K562 (cell line): ENCODE measurements around the gene ZNF804A. TPM values are rescaled to one million over a fixed set of nuclear protein-coding genes. Genes with fewer than 3 reads are reported as not detected.

ENCODE experiments used
- ATAC-seq: fragments of 200-7000 bp; cut with Tn5 transposase; 3 replicates; pipeline ENCODE4 v1.9.1; 2020; ENCODE audit warnings: moderate library complexity
- BruUV-seq: library from RNA; stranded (reverse); fragments of 400-500 nt; replicated peaks from 2 replicates; lab custom pipeline; 2021; lab: Mats Ljungman, UMichigan
- CTCF ChIA-PET: fragments of 300-600 bp; formaldehyde crosslinking; extraction: SDS; loops from one replicate; lab custom pipeline; 2021; ENCODE audit warnings: low intra/inter-chr PET ratio; lab: Yijun Ruan, JAX
- POLR2A ChIA-PET: fragments of 300-600, 350-650 bp; sonication (Branson Sonifier 250); formaldehyde crosslinking; extraction: SDS; loops from one replicate; lab custom pipeline; 2021; ENCODE audit warnings: antibody characterized with exemption, inconsistent platforms; lab: Yijun Ruan, JAX
- DNase-seq, 4 experiments: peaks; one replicate each; pipeline versions ENCODE4 v3.0.0 to v3.0.0-alpha.2; 2011 to 2018; ENCODE audit warnings: low spot score in 3 of 4, mixed read lengths in 3 of 4; ENCODE audit errors: extremely low read depth in 1 of 4
- FAIRE-seq: peaks from 2 replicates; lab custom pipeline; 2011; peaks lifted over from hg19 to GRCh38; lab: Jason Lieb, UNC
- H2AFZ ChIP-seq: 2 replicates; pipeline ENCODE4 v1.6.0; 2011; ENCODE audit warnings: low read depth, low read length, control low read depth, inconsistent platforms
- H3K27ac ChIP-seq: fragments of 200-600 bp; 3 replicates; pipeline ENCODE4 v1.8.0; 2011; ENCODE audit warnings: low read depth, mild to moderate bottlenecking, control low read depth, inconsistent platforms, low read length, moderate library complexity, mixed read lengths; ENCODE audit errors: extremely low read depth
- H3K27me3 ChIP-seq, 2 experiments: fragments of 300-600 bp in 1 of 2; 2 replicates in 1 of 2; 3 replicates in 1 of 2; pipeline versions ENCODE4 v1.6.0 to v1.8.0; 2011; ENCODE audit warnings: inconsistent platforms in 2 of 2, low read length in 2 of 2, mild to moderate bottlenecking in 1 of 2, mixed read lengths in 1 of 2, moderate library complexity in 1 of 2; ENCODE audit not compliant: control insufficient read depth in 2 of 2, insufficient read depth in 2 of 2
- H3K36me3 ChIP-seq: fragments of 300-600 bp; 3 replicates; pipeline ENCODE4 v1.8.0; 2011; ENCODE audit warnings: mild to moderate bottlenecking, low read length, inconsistent platforms; ENCODE audit not compliant: control insufficient read depth, insufficient read depth
- H3K4me1 ChIP-seq, 2 experiments: fragments of 200-600 bp in 1 of 2; replicated peaks in 1 of 2; 2 replicates in 1 of 2; 3 replicates in 1 of 2; pipeline versions ENCODE4 v1.5.1 to v1.8.0; 2011; ENCODE audit warnings: inconsistent platforms in 2 of 2, low read length in 2 of 2, mild to moderate bottlenecking in 1 of 2, mixed read lengths in 1 of 2, moderate library complexity in 1 of 2; ENCODE audit not compliant: control insufficient read depth in 2 of 2, insufficient read depth in 2 of 2
- H3K4me2 ChIP-seq: 2 replicates; pipeline ENCODE4 v1.6.1; 2011; ENCODE audit warnings: low read length, control low read depth, inconsistent platforms, mixed read lengths; ENCODE audit not compliant: insufficient read depth
- H3K4me3 ChIP-seq: fragments of 200-600 bp; sonication (generic), shearing (Covaris generic); 2 replicates; pipeline ENCODE4 v1.5.1; 2016; ENCODE audit warnings: control low read depth, inconsistent platforms
- H3K79me2 ChIP-seq: fragments of 200-600 bp; 3 replicates; pipeline ENCODE4 v1.8.0; 2011; ENCODE audit warnings: low read length, inconsistent platforms; ENCODE audit not compliant: control insufficient read depth, insufficient read depth
- H3K9ac ChIP-seq, 2 experiments: 2 replicates each; pipeline versions ENCODE4 v1.6.0 to v1.6.1; 2011; ENCODE audit warnings: low read depth in 2 of 2, low read length in 2 of 2, control low read depth in 1 of 2, inconsistent platforms in 1 of 2, mild to moderate bottlenecking in 1 of 2, mixed read lengths in 1 of 2; ENCODE audit not compliant: insufficient read depth in 1 of 2
- H3K9me1 ChIP-seq: one replicate; pipeline ENCODE4 v1.6.0; 2011; ENCODE audit warnings: inconsistent platforms, mild to moderate bottlenecking, low read length, moderate library complexity; ENCODE audit not compliant: control insufficient read depth, insufficient read depth
- H3K9me3 ChIP-seq: replicated peaks from 2 replicates; pipeline ENCODE4 v1.5.1; 2011; ENCODE audit warnings: low read depth, low read length, inconsistent platforms; ENCODE audit not compliant: control insufficient read depth, insufficient read depth
- H4K20me1 ChIP-seq: replicated peaks from 2 replicates; pipeline ENCODE4 v1.6.1; 2011; ENCODE audit warnings: low read length, inconsistent platforms, mixed read lengths; ENCODE audit not compliant: control insufficient read depth, insufficient read depth
- BRF1 ChIP-seq: IDR thresholded peaks from 3 replicates; pipeline ENCODE4 v1.6.1; 2011; ENCODE audit warnings: borderline replicate concordance, mild to moderate bottlenecking; ENCODE audit not compliant: insufficient read length; ENCODE audit errors: extremely low read depth
- HIVEP1 ChIP-seq: fragments of 250-450 bp; sonication (Bioruptor Pico); IDR thresholded peaks from 2 replicates; pipeline ENCODE4 v1.4.0; 2020; ENCODE audit warnings: mild to moderate bottlenecking
- KAT8 ChIP-seq: fragments of 450-650 bp; IDR thresholded peaks from 2 replicates; pipeline ENCODE4 v1.6.1; 2016; ENCODE audit warnings: low read depth, mild to moderate bottlenecking
- KHSRP ChIP-seq: fragments of 450-650 bp; IDR thresholded peaks from 2 replicates; pipeline ENCODE4 v1.6.1; 2017
- PTRF ChIP-seq: fragments of 450-650 bp; IDR thresholded peaks from 2 replicates; pipeline ENCODE4 v1.6.1; 2016; ENCODE audit warnings: mild to moderate bottlenecking, missing genetic modification characterization, missing compliant biosample characterization
- PTTG1 ChIP-seq: fragments of 450-650 bp; IDR thresholded peaks from 2 replicates; pipeline ENCODE4 v1.6.1; 2016; ENCODE audit warnings: low read depth, mild to moderate bottlenecking, missing genetic modification characterization, missing compliant biosample characterization
- TBP ChIP-seq: optimal IDR thresholded peaks from 2 replicates; pipeline ENCODE3; 2011; ENCODE audit warnings: low read depth, low read length, improper control_type of control experiment
- ZNF146 ChIP-seq: IDR thresholded peaks from one replicate; pipeline ENCODE4 v1.6.1; 2018; ENCODE audit warnings: missing compliant biosample characterization; ENCODE audit not compliant: unreplicated experiment
- ZNF561 ChIP-seq: fragments of 450-650 bp; formaldehyde crosslinking; conservative IDR thresholded peaks from 2 replicates; pipeline ENCODE4 v1.4.0; 2020; ENCODE audit warnings: mild to moderate bottlenecking, moderate library complexity
- ZNF584 ChIP-seq: fragments of 200-800 bp; sonication (Bioruptor generic); IDR thresholded peaks from 2 replicates; pipeline ENCODE4 v1.6.1; 2016; ENCODE audit warnings: low read depth, mild to moderate bottlenecking, missing genetic modification characterization, missing compliant biosample characterization
- ZNF76 ChIP-seq: fragments of 250-450 bp; sonication (Bioruptor Pico); IDR thresholded peaks from 2 replicates; pipeline ENCODE4 v1.4.0; 2020; ENCODE audit warnings: mild to moderate bottlenecking, moderate library complexity, borderline replicate concordance
- WGBS: fragments of 100-300 bp; shearing (Covaris generic); methylation state at CpG from one replicate; pipeline ENCODE4 v1.1.6; 2016; ENCODE audit warnings: low coverage, mixed read lengths; ENCODE audit not compliant: insufficient coverage; ENCODE audit errors: missing lambda C conversion rate; 5-methylcytosine and 5-hydroxymethylcytosine counted together
- in situ Hi-C: fragments of 300-500 bp; cut with MboI; formaldehyde crosslinking; loops from 4 replicates; pipeline ENCODE4 v1.15.0; 2018; ENCODE audit warnings: inconsistent platforms, mixed read lengths
- intact Hi-C: fragments of 100-400 bp; cut with micrococcal nuclease; formaldehyde crosslinking; loops from 2 replicates; pipeline ENCODE4 v1.14.2; 2022
- polyA plus RNA-seq, 8 experiments: library from polyadenylated mRNA; depleted of rRNA in 4 of 8; stranded (reverse) in 5 of 8; unstranded in 3 of 8; fragments of >200 nt; fragmentation: Nextera tagmentation in 2 of 8; fragmentation: Illumina TruSeq in 1 of 8; extraction: Ambion mirVana in 2 of 8; extraction: Trizol in 1 of 8; gene quantifications; 2 replicates each; pipeline versions ENCODE4 v1.2.1 to v1.2.3, GENCODE V29; 2011 to 2014; ENCODE audit warnings: inconsistent platforms in 1 of 8, missing spikeins in 1 of 8
- total RNA-seq, 7 experiments: library from RNA; depleted of rRNA in 6 of 7; stranded (reverse); fragments of >200 nt in 6 of 7; fragmentation: Illumina TruSeq in 2 of 7; extraction: Trizol in 2 of 7; gene quantifications; 2 replicates each; pipeline versions ENCODE4 v1.2.1 to v1.2.3, GENCODE V29; 2011 to 2021; ENCODE audit warnings: low replicate concordance in 1 of 7
- TF ChIP-seq, protein P1 (sequence below): fragments of 250-450 bp; sonication (Bioruptor Pico); IDR thresholded peaks from 2 replicates; pipeline ENCODE4 v1.9.0; 2021; ENCODE audit warnings: mild to moderate bottlenecking, inconsistent platforms
- TF ChIP-seq, protein P2 (sequence below): sonication (generic); formaldehyde crosslinking; IDR thresholded peaks from 2 replicates; pipeline ENCODE4 v1.8.1; 2023; ENCODE audit warnings: missing genetic modification reagents, mild to moderate bottlenecking, borderline replicate concordance
- TF ChIP-seq, protein P3 (sequence below): fragments of 200-800 bp; sonication (Bioruptor generic); IDR thresholded peaks from 2 replicates; pipeline ENCODE4 v1.6.1; 2017; ENCODE audit warnings: missing genetic modification characterization, missing compliant biosample characterization

ZNF804A gene
- total and polyA plus RNA-seq, 9 of the 15 experiments (the other 6 are each of a cell fraction or from before 2014, with no cell fraction given): 0.01 to 1.2 (median 0.73) TPM

DNA sequence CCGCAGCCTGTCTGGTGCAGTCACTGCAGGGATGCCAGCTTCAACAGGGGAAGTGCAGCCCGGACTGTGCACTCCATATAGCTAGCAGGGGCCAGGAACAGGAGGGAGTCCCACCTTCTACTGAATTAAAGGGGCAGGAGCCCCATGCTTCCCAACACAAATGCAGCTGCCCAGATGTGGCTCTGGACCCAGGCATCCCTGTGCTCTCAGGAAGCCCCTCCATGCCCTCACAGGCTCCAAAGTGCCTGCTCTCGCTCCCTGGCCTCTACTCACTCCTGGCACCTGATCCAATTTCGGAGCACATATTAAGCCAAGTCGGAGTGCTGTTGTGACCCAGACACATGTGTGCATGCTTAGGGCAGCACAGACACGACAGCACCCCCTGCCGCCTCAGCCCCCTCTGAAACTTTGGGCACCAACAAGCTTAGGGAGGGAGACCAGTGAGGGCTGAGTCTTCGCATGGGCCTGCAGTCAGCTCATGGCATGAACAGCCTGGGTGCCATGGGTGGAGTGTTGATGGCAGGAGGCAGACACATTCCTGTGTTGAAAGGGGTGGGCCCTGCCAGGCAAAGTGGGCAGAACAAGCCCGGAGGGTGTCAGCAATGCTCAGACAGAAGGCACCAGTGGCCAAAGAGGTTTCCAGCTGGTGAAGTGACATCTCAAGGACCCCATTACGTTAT, 83.5 kb downstream of the ZNF804A start:
- ATAC-seq (no peak), FAIRE-seq (no peak), DNase-seq (no peak)
- in situ Hi-C loops: no loop called here
- Histone ChIP-seq H3K27ac (no peak overlapping the region), H3K36me3 (no peaks in the 10 kb centered on the region), H3K9ac (no peak overlapping the region), H2AFZ (no peak overlapping the region), H3K27me3 (no peaks in the 10 kb centered on the region), H4K20me1 (no peaks in the 10 kb centered on the region), H3K4me1 (no peaks in the 10 kb centered on the region), H3K9me1 (no peaks in the 10 kb centered on the region), H3K9me3 (peaks cover 2% of the 10 kb centered on the region; the same call in 1 of the 2 replicates), H3K4me3 (no peak overlapping the region), H3K79me2 (no peaks in the 10 kb centered on the region), H3K4me2 (no peak overlapping the region)
- ChIA-PET CTCF (no interaction called here), POLR2A (no interaction called here)
- no TSS peak for BruUV-seq
- WGBS: 8% methylated on average over 9 of the region's 10 CpGs
- intact Hi-C loops: no loop called here
- TF ChIP-seq ZNF584 (no peak), ZNF76 (CRISPR knock-in tag) (no peak), ZNF146 (CRISPR knock-in tag) (no peak), HIVEP1 (CRISPR knock-in tag) (no peak), TBP (no peak), KAT8 (no peak), KHSRP (no peak), PTRF (tag) (no peak), ZNF561 (CRISPR knock-in tag) (no peak), PTTG1 (tag) (no peak), BRF1 (no peak)
- TF ChIP-seq, protein P1, sequence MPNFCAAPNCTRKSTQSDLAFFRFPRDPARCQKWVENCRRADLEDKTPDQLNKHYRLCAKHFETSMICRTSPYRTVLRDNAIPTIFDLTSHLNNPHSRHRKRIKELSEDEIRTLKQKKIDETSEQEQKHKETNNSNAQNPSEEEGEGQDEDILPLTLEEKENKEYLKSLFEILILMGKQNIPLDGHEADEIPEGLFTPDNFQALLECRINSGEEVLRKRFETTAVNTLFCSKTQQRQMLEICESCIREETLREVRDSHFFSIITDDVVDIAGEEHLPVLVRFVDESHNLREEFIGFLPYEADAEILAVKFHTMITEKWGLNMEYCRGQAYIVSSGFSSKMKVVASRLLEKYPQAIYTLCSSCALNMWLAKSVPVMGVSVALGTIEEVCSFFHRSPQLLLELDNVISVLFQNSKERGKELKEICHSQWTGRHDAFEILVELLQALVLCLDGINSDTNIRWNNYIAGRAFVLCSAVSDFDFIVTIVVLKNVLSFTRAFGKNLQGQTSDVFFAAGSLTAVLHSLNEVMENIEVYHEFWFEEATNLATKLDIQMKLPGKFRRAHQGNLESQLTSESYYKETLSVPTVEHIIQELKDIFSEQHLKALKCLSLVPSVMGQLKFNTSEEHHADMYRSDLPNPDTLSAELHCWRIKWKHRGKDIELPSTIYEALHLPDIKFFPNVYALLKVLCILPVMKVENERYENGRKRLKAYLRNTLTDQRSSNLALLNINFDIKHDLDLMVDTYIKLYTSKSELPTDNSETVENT: no peak
- TF ChIP-seq, protein P2, sequence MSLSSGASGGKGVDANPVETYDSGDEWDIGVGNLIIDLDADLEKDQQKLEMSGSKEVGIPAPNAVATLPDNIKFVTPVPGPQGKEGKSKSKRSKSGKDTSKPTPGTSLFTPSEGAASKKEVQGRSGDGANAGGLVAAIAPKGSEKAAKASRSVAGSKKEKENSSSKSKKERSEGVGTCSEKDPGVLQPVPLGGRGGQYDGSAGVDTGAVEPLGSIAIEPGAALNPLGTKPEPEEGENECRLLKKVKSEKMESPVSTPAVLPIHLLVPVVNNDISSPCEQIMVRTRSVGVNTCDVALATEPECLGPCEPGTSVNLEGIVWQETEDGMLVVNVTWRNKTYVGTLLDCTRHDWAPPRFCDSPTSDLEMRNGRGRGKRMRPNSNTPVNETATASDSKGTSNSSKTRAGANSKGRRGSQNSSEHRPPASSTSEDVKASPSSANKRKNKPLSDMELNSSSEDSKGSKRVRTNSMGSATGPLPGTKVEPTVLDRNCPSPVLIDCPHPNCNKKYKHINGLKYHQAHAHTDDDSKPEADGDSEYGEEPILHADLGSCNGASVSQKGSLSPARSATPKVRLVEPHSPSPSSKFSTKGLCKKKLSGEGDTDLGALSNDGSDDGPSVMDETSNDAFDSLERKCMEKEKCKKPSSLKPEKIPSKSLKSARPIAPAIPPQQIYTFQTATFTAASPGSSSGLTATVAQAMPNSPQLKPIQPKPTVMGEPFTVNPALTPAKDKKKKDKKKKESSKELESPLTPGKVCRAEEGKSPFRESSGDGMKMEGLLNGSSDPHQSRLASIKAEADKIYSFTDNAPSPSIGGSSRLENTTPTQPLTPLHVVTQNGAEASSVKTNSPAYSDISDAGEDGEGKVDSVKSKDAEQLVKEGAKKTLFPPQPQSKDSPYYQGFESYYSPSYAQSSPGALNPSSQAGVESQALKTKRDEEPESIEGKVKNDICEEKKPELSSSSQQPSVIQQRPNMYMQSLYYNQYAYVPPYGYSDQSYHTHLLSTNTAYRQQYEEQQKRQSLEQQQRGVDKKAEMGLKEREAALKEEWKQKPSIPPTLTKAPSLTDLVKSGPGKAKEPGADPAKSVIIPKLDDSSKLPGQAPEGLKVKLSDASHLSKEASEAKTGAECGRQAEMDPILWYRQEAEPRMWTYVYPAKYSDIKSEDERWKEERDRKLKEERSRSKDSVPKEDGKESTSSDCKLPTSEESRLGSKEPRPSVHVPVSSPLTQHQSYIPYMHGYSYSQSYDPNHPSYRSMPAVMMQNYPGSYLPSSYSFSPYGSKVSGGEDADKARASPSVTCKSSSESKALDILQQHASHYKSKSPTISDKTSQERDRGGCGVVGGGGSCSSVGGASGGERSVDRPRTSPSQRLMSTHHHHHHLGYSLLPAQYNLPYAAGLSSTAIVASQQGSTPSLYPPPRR (CRISPR knock-in tag): no peak
- TF ChIP-seq, protein P3, sequence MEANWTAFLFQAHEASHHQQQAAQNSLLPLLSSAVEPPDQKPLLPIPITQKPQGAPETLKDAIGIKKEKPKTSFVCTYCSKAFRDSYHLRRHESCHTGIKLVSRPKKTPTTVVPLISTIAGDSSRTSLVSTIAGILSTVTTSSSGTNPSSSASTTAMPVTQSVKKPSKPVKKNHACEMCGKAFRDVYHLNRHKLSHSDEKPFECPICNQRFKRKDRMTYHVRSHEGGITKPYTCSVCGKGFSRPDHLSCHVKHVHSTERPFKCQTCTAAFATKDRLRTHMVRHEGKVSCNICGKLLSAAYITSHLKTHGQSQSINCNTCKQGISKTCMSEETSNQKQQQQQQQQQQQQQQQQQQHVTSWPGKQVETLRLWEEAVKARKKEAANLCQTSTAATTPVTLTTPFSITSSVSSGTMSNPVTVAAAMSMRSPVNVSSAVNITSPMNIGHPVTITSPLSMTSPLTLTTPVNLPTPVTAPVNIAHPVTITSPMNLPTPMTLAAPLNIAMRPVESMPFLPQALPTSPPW (CRISPR knock-in tag): no peak
